Measurements from ENCODE around the gene PDE10A. TPM values are rescaled to one million over a fixed set of nuclear protein-coding genes. Genes with fewer than 3 reads are reported as not detected.

The PDE10A gene
- total and polyA plus RNA-seq, 2 of the 4 experiments (the other 2 are of a cell fraction): 3.4 to 12.4 TPM

DNA sequence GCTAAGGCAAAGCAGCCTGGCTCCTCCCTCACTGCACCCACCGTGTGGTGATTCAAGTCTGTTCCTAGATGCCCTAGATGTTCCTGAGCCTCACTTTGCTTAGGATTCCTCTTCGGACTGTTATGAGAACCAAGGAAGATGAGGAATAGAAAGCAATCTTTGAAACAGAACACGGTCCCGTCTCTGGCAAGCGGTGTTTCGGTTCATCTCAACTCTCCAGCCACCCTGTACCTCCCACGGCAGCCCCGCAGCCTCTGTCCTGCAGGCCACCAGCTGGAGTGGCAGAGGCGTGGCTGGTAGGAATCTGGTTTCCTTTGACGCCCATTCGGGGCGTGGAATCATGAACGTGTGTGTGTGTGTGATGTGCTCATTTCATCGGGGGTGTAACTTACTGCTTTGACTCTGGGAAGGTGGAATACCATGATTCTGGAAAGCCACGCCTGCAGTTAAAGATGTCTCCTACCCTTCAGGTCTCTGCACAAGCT lies 21.3 kb downstream of the PDE10A start:
- Histone ChIP-seq H3K18ac (ENCODE audit: low read depth, low read length) (no peak overlapping the region), H3K14ac (replicated peaks; ENCODE audit: low read depth, low read length) (no peak overlapping the region), H3K4me1 (ENCODE audit: control insufficient read depth, insufficient read depth, low read length) (peaks cover 6% of the 10 kb centered on the region), H4K91ac (ENCODE audit: insufficient read depth, low read depth, low read length) (no peak overlapping the region), H3K79me1 (ENCODE audit: low read depth in 1 of 2, low read length in 2 of 2) (peaks cover 47 to 63% of the 10 kb centered on the region in 2 experiments), H3K9ac (ENCODE audit: low read depth, low read length) (no peak overlapping the region), H4K20me1 (ENCODE audit: insufficient read depth, low read length) (peaks cover 3% of the 10 kb centered on the region), H2AFZ (replicated peaks; ENCODE audit: low read length, poor library complexity) (no peak overlapping the region), H2BK120ac (ENCODE audit: low read depth, low read length) (no peak overlapping the region), H4K5ac (ENCODE audit: low read depth, low read length) (no peak overlapping the region), H3K4me2 (ENCODE audit: low read depth, low read length) (no peak overlapping the region), H3K4ac (ENCODE audit: low read depth, low read length) (no peak overlapping the region), H2BK20ac (ENCODE audit: low read depth, low read length) (no peak overlapping the region), H2BK5ac (ENCODE audit: low read depth, low read length, poor library complexity, severe bottlenecking) (no peak overlapping the region), H3K56ac (ENCODE audit: extremely low read depth, insufficient read depth, low read length) (no peak overlapping the region), H3K9me1 (ENCODE audit: insufficient read depth, low read length) (peaks cover 8% of the 10 kb centered on the region), H2AK9ac (replicated peaks; ENCODE audit: low read depth, low read length, poor library complexity) (no peak overlapping the region), H3K4me3 (ENCODE audit: insufficient read depth, low read depth, low read length) (no peak overlapping the region), H2AK5ac (ENCODE audit: low read depth, low read length) (no peak overlapping the region; the same call in 1 of the 2 replicates), H3K9me3 (ENCODE audit: control insufficient read depth, insufficient read depth, low read length) (no peaks in the 10 kb centered on the region), H4K8ac (ENCODE audit: low read depth in 2 of 2, low read length in 2 of 2) (no peak overlapping the region), H3K36me3 (ENCODE audit: control insufficient read depth, insufficient read depth, low read length) (no peaks in the 10 kb centered on the region), H3K27me3 (ENCODE audit: control insufficient read depth, insufficient read depth, low read length) (no peaks in the 10 kb centered on the region), H2BK15ac (ENCODE audit: low read depth, low read length) (no peak overlapping the region), H3K27ac (ENCODE audit: insufficient read depth, low read length) (no peak overlapping the region), H3K23ac (ENCODE audit: low read depth, low read length) (no peak overlapping the region)
- DNase-seq (no peak), ATAC-seq (ENCODE audit: low read depth) (no peak)
- CTCF ChIA-PET: no interaction called here
- no CpG with 5 or more reads among the region's 15 CpGs for WGBS, 2 experiments (ENCODE audit: extremely low coverage in 2 of 2, insufficient read length in 1 of 2)
- intact Hi-C loops (cut with micrococcal nuclease): no loop called here
- in situ Hi-C loops (cut with MboI; ENCODE audit: low sequenced_read_pairs): no loop called here
- no TSS peak for BruUV-seq (replicated peaks)
- POLR2A ChIA-PET (ENCODE audit: unreplicated experiment): no interaction called here
- TF ChIP-seq NFE2L2 (IDR thresholded peaks at IDR 0.05; ENCODE audit: low read depth, low read length): no peak
- TF ChIP-seq RCOR1 (IDR thresholded peaks at IDR 0.05; ENCODE audit: insufficient replicate concordance, low read length): no peak
- no peak for TF ChIP-seq CTCF (conservative IDR thresholded peaks at IDR 0.05; ENCODE audit: low read depth, low read length)
- TF ChIP-seq BHLHE40 (IDR thresholded peaks at IDR 0.05; ENCODE audit: low read depth, low read length): no peak
- TF ChIP-seq RAD21 (IDR thresholded peaks at IDR 0.05; ENCODE audit: low read length): no peak
- no peak for TF ChIP-seq MXI1 (IDR thresholded peaks at IDR 0.05; ENCODE audit: borderline replicate concordance, low read depth, low read length)
- no peak for TF ChIP-seq RFX5 (IDR thresholded peaks at IDR 0.05; ENCODE audit: low read depth, low read length)
- no peak for TF ChIP-seq CHD1 (IDR thresholded peaks at IDR 0.05; ENCODE audit: low read depth, low read length)
- TF ChIP-seq FOS (IDR thresholded peaks at IDR 0.05; ENCODE audit: low read depth, low read length): no peak
- no peak for TF ChIP-seq CEBPB (IDR thresholded peaks at IDR 0.05; ENCODE audit: low read depth, low read length)
- TF ChIP-seq, protein P1, sequence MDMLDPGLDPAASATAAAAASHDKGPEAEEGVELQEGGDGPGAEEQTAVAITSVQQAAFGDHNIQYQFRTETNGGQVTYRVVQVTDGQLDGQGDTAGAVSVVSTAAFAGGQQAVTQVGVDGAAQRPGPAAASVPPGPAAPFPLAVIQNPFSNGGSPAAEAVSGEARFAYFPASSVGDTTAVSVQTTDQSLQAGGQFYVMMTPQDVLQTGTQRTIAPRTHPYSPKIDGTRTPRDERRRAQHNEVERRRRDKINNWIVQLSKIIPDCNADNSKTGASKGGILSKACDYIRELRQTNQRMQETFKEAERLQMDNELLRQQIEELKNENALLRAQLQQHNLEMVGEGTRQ (IDR thresholded peaks at IDR 0.05; ENCODE audit: low read depth, low read length): no peak
- TF ChIP-seq SMC3 (IDR thresholded peaks at IDR 0.05; ENCODE audit: low read depth, low read length): no peak
- no peak for TF ChIP-seq POLR2A (IDR thresholded peaks at IDR 0.05; ENCODE audit: low read depth, low read length)
- no peak for TF ChIP-seq MAZ (IDR thresholded peaks at IDR 0.05; ENCODE audit: borderline replicate concordance, low read depth, low read length)
- no peak for TF ChIP-seq MAFK (IDR thresholded peaks at IDR 0.05; ENCODE audit: low read depth, low read length)
- no peak for TF ChIP-seq ELK1 (IDR thresholded peaks at IDR 0.05; ENCODE audit: borderline replicate concordance, low read depth, low read length)
- dilution Hi-C loops (cut with HindIII; ENCODE audit: low sequenced_read_pairs, unreplicated experiment): no loop called here
